Measurements from ENCODE around the gene CERS6. TPM values are rescaled to one million over a fixed set of nuclear protein-coding genes. Genes with fewer than 3 reads are reported as not detected.
"Not testable (repeated sequence)": the region's sequence is repeated elsewhere in the genome, so short reads cannot be mapped to it uniquely, and the experiment has no call there.

Gene CERS6
- total RNA-seq, 1 experiment from 2014 or later = 12.4 TPM

DNA sequence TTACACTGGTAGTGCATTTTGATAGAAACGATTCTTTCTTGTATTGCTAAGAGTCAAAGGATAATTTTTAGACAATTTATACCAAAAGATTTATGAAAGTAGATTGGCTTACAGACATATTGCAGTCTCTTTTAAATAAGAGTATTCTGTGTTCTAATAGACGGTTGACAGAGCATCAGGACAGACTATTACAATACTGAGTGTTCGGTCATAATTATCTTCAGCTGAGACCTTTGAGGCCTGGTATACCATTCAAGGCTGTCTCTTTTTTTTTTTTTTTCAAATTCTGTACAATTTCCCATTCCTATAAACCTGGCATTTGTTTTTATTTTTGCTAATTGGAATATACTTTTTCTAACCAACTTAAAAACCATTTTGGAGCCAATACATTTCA lies 205.8 kb downstream of the CERS6 start:
- Histone ChIP-seq H3K36me3 (no peaks in the 10 kb centered on the region; the same call in 1 of the 2 replicates), H3K4me3 (no peak overlapping the region), H3K9me3 (no peaks in the 10 kb centered on the region), H3K27me3 (no peaks in the 10 kb centered on the region)
- DNase-seq = no peak

DNA sequence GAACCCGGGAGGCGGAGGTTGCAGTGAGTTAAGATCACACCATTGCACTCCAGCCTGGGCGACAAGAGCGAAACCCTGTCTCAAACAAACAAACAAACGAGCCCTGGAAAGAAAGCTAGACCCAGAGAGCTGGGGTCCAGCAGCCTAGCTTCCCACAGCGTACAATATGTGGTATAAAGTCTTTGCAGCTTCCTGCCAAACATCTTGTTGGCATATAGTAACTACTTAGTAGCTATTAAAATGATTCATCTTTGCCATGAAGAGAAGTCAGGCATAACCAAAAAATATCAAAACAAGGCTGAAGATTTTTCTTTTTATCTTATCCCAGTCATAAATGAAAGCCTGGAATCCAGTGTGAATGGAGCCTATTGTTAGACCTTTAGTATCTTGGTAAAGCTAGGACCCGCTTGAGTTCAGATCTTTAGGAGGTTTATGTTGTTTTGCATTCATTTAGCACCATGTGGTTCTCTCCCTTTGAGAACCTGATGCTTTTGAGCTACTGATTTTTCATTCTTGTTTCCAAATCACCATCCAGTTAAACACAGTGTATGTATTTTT lies 206.7 kb downstream of the CERS6 start:
- H3K36me3 ChIP-seq = no peaks in the 10 kb centered on the region; the same call in 1 of the 2 replicates
- no peaks in the 10 kb centered on the region for H3K27me3 ChIP-seq
- no peaks in the 10 kb centered on the region for H3K9me3 ChIP-seq
- H3K4me3 ChIP-seq = 0 out of 2 replicates have a peak overlapping the region, but pooled peaks have one; percentile 5
- peak; percentile 27 for DNase-seq

DNA sequence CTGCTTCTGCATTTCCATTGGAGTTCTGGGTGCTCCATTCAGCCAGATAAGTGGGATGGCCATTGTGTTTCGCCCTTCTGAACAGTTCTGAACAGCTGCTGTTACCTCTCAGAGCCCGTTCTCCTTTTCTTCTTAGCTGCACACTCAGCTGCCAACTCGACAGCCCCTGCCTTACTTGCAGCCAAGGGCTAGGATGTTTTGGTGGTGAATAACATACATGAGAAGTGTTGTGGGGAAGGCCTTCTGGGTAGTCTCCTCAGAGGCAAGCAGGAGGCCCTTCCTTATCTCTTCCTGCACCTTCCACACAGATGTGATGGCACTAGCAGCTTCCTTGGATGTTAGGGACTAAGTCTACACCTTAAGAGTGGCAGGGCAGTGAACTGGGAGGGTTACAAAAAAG lies 207.9 kb downstream of the CERS6 start:
- Histone ChIP-seq H3K27me3 (no peaks in the 10 kb centered on the region), H3K4me3 (no peak overlapping the region), H3K9me3 (no peaks in the 10 kb centered on the region; the same call in 1 of the 2 replicates), H3K36me3 (no peaks in the 10 kb centered on the region; the same call in 1 of the 2 replicates)
- DNase-seq = peak; percentile 74

DNA sequence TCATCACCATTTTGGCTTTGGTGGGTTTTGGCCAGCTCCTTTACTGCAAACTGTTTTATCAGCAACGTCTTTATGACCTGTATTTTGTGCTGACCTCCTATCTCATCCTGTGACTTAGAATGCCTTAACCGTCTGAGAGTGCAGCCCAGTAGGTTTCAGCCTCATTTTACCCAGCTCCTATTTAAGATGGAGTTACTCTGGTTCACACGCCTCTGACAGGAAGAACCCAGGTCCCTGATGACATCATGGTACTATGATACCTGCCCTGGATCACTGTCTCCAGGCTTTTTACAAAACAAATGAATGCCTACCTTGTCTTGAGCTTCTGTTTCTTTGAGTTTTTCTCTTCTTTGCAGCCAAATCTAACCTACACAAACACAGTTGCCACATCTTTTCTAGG lies 208.6 kb downstream of the CERS6 start:
- not testable (repeated sequence) for H3K27me3 ChIP-seq, H3K9me3 ChIP-seq

DNA sequence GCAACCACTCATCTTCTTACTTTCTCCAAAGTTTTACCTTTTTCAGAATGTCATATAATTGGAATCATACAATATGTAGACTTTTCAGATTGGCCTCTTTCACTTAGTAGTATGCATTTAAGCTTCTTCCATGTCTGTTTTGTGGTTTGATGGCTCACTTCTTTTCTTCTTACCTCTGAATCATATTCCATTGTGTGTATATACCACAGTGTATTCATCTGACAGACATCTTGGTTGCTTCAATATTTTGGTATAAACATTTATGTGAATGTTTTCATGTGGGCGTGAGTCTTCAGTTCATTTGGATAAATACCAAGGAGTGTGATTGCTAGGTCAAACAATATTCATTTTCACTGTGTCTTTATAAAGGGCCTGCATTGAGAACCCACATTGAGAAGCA lies 210.3 kb downstream of the CERS6 start:
- Histone ChIP-seq H3K36me3 (no peaks in the 10 kb centered on the region), H3K4me3 (no peak overlapping the region), H3K9me3 (no peaks in the 10 kb centered on the region; the same call in 1 of the 2 replicates), H3K27me3 (no peaks in the 10 kb centered on the region)
- DNase-seq = no peak

More for the DNA sequence above, 208.6 kb downstream of the CERS6 start:
- H3K36me3 ChIP-seq, H3K4me3 ChIP-seq, DNase-seq: not testable (repeated sequence)

DNA sequence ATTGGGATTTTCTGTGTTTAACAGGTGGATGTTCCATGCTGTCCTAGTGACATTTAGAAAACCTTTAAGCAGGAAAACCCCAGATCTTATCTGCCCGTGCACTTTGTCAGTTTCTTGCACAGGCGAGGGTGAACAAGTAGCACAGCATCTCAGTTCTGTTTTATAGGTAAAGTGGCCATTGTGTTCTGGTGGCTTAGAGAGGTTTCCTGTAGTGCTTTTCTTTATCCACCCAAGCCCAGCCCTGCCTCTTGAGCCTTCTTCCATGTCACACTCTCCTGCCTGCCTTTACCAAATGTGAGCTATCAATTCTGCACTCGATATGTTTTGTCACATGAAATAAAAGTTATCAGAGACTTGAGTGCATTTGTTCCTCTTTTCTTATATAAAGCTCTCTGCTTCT lies 211.1 kb downstream of the CERS6 start:
- H3K27me3 ChIP-seq = no peaks in the 10 kb centered on the region
- no peaks in the 10 kb centered on the region; the same call in 1 of the 2 replicates for H3K9me3 ChIP-seq
- no peak overlapping the region for H3K4me3 ChIP-seq
- H3K36me3 ChIP-seq = no peaks in the 10 kb centered on the region
- no peak for DNase-seq

DNA sequence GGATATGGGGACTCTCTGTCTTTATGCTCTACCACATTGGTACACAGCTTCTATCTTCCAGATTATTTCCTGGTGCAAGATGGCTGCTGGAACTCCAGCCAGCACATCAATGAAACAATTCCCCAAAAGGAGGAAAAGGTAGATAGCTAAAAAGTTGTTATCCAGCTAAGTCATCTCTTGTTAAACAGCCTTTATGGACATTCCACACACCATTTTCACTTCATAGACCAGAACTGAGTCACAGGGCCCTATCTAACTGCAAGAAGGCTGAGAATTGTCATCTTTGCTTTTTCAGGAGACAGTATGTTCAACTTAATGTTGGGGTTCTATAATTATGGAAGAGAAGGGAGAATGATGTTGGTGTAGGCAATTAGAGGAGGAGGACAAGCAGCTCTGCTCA lies 213.1 kb downstream of the CERS6 start:
- Histone ChIP-seq H3K9me3 (no peaks in the 10 kb centered on the region; the same call in 1 of the 2 replicates), H3K27me3 (no peaks in the 10 kb centered on the region), H3K36me3 (no peaks in the 10 kb centered on the region), H3K4me3 (no peak overlapping the region)
- no peak for DNase-seq

DNA sequence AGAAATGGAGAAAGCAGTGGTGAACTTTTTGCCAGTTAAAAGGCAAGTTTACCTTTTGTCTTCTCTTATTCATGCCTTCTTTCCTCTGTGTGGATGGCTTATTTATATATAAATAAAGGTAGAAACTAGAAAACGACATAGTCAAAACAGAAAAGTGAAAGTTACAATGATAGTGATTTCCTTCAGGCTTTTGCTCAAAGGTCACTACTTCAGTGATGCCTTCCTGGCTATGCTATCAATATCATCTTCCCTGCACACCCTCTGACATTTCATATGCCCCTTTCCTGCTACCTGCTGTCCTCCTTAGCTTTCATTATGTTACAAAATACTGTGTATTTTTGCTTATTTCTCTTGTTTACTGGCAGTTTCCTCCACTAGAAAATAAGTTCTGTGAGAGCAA lies 214.4 kb downstream of the CERS6 start:
- no peak overlapping the region for H3K4me3 ChIP-seq
- H3K9me3 ChIP-seq = no peaks in the 10 kb centered on the region; the same call in 1 of the 2 replicates
- H3K27me3 ChIP-seq = no peaks in the 10 kb centered on the region
- DNase-seq = no peak
- H3K36me3 ChIP-seq = no peaks in the 10 kb centered on the region

DNA sequence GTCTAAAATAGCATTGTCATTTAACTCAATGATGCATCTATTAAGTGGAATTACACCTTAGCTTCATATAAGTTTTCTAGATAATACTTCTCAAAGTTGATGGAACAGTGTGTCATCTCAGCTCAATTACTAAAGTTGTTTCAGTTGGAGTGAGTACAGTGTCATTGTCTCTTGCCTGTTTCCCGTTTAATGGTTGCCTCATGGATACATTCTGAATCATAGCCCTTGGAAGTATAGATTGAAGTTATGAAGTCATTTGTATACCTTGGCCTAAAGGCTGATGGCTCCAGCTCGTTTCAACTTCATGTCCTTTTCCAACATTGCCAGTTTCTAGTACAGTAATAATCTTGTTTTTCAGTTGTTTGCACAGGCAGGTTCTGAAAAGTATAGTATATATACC lies 215.9 kb downstream of the CERS6 start:
- DNase-seq = peak; percentile 14
- no peaks in the 10 kb centered on the region; the same call in 1 of the 2 replicates for H3K9me3 ChIP-seq
- H3K36me3 ChIP-seq = no peaks in the 10 kb centered on the region
- no peak overlapping the region for H3K4me3 ChIP-seq
- no peaks in the 10 kb centered on the region for H3K27me3 ChIP-seq

DNA sequence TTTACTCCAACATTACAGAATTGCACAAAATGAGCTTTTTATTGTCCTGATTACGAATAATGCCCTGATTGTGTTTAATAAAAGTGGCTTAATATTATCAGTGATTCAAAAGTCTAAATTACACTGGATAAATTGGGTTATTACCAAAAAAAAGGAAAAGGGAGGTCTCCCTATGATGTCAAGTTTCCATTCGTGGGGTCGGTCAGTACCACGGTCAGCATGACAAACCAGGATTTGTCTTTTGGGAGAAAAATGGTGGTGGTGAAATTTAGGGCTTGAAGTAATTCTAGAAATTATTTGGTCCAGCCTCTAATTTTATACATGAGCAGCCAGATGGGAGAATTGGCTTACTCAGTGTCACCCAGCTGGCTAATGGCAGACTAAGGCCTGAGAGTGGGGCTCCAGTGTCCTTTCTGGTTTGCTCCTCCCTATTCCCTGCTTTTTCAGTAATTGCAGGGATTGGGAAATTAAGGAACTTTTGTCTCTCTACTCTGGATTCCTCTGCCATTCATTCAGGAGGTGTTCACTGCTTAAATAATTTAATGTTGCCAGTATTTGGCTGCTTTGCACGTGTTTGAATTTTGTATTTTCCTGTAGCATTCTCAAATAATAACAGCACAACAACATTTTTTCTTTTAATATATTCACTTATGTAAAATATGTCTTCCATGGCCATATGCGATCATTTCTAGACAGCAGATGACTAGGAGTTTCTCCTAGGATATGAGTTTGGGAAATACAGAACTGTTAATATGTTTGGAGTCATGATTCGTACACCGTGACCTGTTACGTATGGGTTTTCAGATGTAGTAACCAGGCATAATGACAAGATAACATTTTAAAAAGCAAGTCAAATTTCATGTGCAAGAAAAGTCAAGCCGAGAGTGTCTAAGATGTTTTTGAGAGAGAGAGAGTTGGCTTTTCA lies 217.5 kb downstream of the CERS6 start:
- Histone ChIP-seq H3K27me3 (no peaks in the 10 kb centered on the region), H3K9me3 (no peaks in the 10 kb centered on the region; the same call in 1 of the 2 replicates), H3K4me3 (no peak overlapping the region), H3K36me3 (no peaks in the 10 kb centered on the region)
- no peak for DNase-seq

DNA sequence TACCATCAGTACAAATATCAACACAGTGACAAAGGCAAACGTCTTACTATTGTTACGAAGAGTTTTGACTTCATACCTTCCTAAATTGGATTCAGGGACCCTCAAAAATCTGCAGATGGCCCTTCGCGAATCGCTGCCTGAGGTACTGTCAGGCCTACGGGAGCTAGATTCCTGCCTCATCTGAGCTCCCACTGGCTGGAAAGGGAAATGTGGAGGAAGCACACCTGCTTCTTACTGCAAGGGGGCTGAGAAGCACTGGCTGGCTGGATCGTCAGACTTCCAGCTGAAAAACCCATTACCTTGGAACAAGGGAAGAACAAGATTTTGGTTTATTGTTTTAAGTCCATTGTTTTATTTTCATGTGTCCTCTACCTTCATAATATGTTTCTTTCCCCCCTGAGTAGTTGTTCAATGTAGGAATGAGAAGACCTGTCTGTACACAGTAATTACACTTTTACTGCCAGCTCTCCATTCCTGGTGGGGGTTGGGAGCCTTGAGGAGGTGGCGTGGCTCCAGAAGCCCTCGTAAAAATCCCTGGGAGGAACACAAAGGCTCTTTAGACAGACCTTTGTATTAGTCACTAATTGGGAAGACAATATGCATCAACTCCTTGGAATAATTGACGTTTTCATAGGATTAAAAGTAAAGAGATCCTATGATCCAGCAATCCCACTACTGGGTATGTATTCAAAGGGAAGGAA lies 222.2 kb downstream of the CERS6 start:
- no peaks in the 10 kb centered on the region for H3K9me3 ChIP-seq
- no peak for DNase-seq
- no peaks in the 10 kb centered on the region for H3K36me3 ChIP-seq
- H3K27me3 ChIP-seq = no peaks in the 10 kb centered on the region
- H3K4me3 ChIP-seq = no peak overlapping the region

DNA sequence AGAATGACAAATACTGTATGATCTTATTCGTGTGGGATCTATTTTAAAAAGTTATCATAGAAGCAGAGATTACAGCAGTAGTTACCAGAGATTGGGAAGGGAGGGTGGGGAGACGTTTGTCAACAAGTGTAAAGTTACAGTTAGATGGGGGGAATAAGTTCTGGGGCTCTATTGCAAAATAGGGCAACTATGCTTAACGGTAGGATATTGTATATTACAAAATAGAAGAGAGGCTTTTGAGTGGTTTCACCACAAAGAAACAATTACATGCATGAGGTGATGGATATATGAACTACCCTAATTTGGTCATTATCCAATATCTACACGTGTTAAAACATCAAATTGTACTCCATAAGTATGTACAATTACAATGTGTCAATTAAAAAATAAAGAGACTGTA lies 223.0 kb downstream of the CERS6 start:
- Histone ChIP-seq H3K27me3 (no peaks in the 10 kb centered on the region), H3K9me3 (no peaks in the 10 kb centered on the region), H3K4me3 (no peak overlapping the region), H3K36me3 (no peaks in the 10 kb centered on the region)
- DNase-seq = no peak

DNA sequence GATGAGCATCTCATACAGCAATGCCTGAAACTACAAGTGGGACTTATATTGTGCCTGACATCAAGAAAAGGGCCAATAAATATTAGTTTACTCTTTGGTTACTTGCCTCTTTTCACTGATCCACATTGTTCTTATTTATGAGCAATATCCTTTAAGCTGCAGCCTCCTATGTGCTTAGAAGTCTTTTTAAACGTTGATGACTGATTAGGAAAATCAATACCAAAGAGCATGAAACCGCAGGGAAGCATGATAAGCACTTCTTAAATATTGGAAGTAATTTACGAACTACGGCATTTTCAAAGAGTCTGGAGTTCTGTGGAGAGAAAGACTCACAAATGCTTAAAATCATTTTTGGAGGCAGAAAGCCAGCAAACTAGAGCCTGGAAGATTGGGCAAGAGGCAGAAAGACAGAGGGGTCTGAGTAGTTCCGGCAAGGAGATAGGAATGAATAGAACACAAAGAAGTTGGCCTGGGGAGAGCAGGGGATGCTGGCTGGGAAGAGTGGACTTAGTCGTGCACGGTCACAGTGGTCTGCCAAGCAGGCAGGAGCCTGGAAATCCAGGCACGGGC lies 223.8 kb downstream of the CERS6 start:
- no peak for DNase-seq
- Histone ChIP-seq H3K27me3 (no peaks in the 10 kb centered on the region), H3K36me3 (no peaks in the 10 kb centered on the region), H3K9me3 (no peaks in the 10 kb centered on the region), H3K4me3 (no peak overlapping the region)

DNA sequence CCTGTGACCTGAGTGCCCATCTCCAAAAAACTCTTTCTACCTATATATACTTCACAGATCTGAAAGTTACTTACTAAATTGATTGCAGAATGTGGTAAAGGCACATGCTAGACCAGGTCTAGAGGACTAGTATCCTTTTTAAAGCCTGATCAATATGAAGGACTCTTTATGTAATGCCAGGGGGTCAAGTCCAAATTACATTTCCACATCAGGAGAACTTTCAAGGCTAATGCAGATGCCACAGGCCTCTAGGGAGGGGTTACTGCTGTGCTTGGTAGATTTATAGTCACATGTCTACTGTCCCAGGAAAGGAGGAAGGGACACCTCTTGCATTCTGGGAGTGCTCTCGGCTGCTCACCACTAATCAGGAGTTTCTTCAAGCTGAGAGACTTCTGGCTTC lies 227.9 kb downstream of the CERS6 start:
- Histone ChIP-seq H3K27me3 (no peaks in the 10 kb centered on the region), H3K36me3 (no peaks in the 10 kb centered on the region), H3K4me3 (no peak overlapping the region), H3K9me3 (no peaks in the 10 kb centered on the region)
- DNase-seq = no peak

DNA sequence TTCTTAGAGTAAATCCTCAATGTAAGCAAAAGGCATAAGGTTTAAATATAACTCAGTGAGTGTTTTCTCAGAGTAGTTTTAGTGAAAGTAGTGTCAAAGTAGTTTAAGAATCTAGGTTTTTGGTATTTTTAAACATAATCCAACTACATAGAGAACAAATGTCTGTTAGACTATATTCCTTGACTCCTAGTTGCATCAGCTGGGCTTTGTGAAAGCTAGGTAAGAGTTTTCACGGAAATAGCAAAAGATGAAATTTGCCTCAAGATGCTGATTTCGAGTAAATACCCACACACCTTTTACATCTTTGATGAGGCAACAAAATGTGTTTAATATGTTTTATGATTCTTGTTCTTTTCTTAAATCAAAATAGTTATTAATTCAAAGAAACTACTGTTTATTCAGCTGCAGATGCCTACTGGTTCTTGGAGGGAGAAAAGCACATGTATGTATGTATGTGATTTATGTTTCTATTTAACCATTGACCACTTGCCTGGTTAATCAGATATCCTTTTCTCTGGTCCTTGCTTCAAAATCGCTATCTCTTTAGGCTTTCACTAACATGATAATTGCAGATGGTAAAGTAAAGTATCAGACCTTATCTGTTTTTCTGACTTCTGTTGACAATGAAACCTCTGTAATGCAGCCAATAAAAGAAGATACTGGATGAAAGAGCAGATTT lies 229.0 kb downstream of the CERS6 start:
- H3K4me3 ChIP-seq = no peak overlapping the region
- H3K9me3 ChIP-seq = no peaks in the 10 kb centered on the region
- DNase-seq = no peak

DNA sequence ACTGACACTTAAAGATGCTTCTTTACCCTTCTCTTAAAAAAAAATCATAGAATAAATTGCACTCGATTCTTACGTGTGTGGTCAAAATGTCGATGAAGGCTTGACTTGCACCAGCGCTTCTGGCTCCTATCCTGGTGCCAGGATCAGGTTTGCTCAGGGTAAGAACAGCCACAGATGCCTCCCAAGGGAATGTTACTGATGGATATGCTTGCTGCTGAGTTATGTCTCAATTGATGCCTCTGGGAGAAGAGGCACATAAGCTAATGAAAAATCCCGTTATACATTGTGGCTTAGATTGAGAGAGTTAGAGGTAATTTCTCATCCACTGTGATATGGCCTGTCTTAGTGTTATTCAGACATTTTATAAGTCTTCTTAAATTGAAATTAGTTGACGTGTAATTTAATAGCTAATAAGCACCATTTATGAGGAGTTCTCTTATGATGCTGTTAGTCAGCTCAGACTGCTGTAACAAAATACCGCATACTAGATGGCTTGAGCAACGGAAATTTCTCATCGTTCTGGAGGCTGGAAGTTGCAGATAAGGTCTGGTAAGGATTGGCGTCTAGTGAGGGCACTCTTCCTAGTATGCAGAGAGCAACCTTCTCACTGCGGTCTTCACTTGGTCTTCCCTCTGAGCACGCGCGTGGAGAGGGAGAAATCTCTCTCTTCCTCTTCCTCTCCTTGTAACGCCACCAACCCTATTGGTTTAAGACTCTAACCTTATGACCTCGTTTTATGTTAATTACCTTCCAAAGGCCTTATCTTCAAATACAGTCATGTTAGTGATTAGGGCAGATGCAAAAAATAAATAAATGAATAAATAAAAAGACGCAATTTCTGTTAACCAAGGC lies 229.8 kb downstream of the CERS6 start:
- no peak for DNase-seq
- no peaks in the 10 kb centered on the region for H3K36me3 ChIP-seq
- no peaks in the 10 kb centered on the region for H3K9me3 ChIP-seq
- H3K27me3 ChIP-seq = no peaks in the 10 kb centered on the region
- no peak overlapping the region for H3K4me3 ChIP-seq

More for the DNA sequence above, 229.0 kb downstream of the CERS6 start:
- Histone ChIP-seq H3K27me3 (no peaks in the 10 kb centered on the region), H3K36me3 (no peaks in the 10 kb centered on the region)

Data from MG63 (cell line).